B cell (primary cell): ENCODE results near the gene EPHB3. TPM values are rescaled to one million over a fixed set of nuclear protein-coding genes. Genes with fewer than 3 reads are reported as not detected.

Experiments used
- ATAC-seq: fragments of 200-7000 bp; cut with Tn5 transposase; one replicate; pipeline ENCODE4 v1.10.0; 2021; ENCODE audit warnings: low read depth, mild to moderate bottlenecking, moderate number of reproducible peaks, moderate library complexity
- CTCF ChIA-PET: fragments of 350-600 bp; sonication (Branson Sonifier 250); formaldehyde crosslinking; loops from one replicate; lab custom pipeline; 2021; ENCODE audit warnings: antibody characterized with exemption, inconsistent platforms; lab: Charles Lee
- POLR2A ChIA-PET: fragments of 350-600 bp; sonication (Branson Sonifier 250); formaldehyde crosslinking; loops from one replicate; lab custom pipeline; 2021; ENCODE audit warnings: antibody characterized with exemption; lab: Charles Lee
- DNase-seq: peaks from one replicate; pipeline ENCODE4 v3.0.0; 2013
- H2AFZ ChIP-seq: 2 replicates; pipeline ENCODE4 v1.6.1; 2012; ENCODE audit warnings: mild to moderate bottlenecking, low read depth, low read length; ENCODE audit not compliant: insufficient read depth, poor library complexity, severe bottlenecking
- H3K27ac ChIP-seq, 2 donors: 1 replicate in 1 of 2; 2 replicates in 1 of 2; pipeline ENCODE4 v1.5.1; 2012 to 2013; ENCODE audit warnings: low read length in 2 of 2, mild to moderate bottlenecking in 2 of 2, moderate library complexity in 1 of 2
- H3K27me3 ChIP-seq, 4 experiments: fragments of 200-600 bp in 1 of 4; sonication (generic) in 1 of 4; replicated peaks in 1 of 4; 1 replicate in 2 of 4; 2 replicates in 2 of 4; pipeline versions ENCODE4 v1.6.1 to v1.7.0; 2013 to 2016; ENCODE audit warnings: low read length in 3 of 4, mild to moderate bottlenecking in 2 of 4, mixed read lengths in 1 of 4, moderate library complexity in 1 of 4; ENCODE audit not compliant: insufficient read depth in 4 of 4, control insufficient read depth in 3 of 4; ENCODE audit errors: control extremely low read depth in 1 of 4
- H3K36me3 ChIP-seq, 2 experiments: replicated peaks in 1 of 2; 1 replicate in 1 of 2; 2 replicates in 1 of 2; pipeline versions ENCODE4 v1.6.1 to v1.7.1; 2013; ENCODE audit warnings: low read length in 1 of 2; ENCODE audit not compliant: insufficient read depth in 2 of 2, control insufficient read depth in 1 of 2; ENCODE audit errors: control extremely low read depth in 1 of 2, extremely low read depth in 1 of 2
- H3K4me1 ChIP-seq, 2 donors: fragments of 200-600 bp in 1 of 2; sonication (generic) in 1 of 2; 1 replicate in 1 of 2; 2 replicates in 1 of 2; pipeline versions ENCODE4 v1.5.1 to v1.6.1; 2013 to 2017; ENCODE audit warnings: low read length in 2 of 2; ENCODE audit not compliant: control insufficient read depth in 2 of 2, insufficient read depth in 2 of 2
- H3K4me2 ChIP-seq: replicated peaks from 2 replicates; pipeline ENCODE3; 2012; ENCODE audit warnings: mild to moderate bottlenecking, low read depth, low read length; ENCODE audit not compliant: poor library complexity, severe bottlenecking
- H3K4me3 ChIP-seq, 5 experiments: fragments of 200-600 bp in 1 of 5; sonication (generic) in 1 of 5; 1 replicate in 3 of 5; 2 replicates in 2 of 5; pipeline versions ENCODE4 v1.5.1 to v1.7.0; 2011 to 2016; ENCODE audit warnings: low read length in 4 of 5, mild to moderate bottlenecking in 4 of 5, low read depth in 2 of 5, control low read depth in 1 of 5, moderate library complexity in 1 of 5; ENCODE audit not compliant: insufficient read depth in 1 of 5; ENCODE audit errors: control extremely low read depth in 1 of 5, extremely low read depth in 1 of 5
- H3K79me2 ChIP-seq: fragments of 200-600 bp; sonication (generic); one replicate; pipeline ENCODE4 v1.6.0; 2016; ENCODE audit warnings: low read length; ENCODE audit not compliant: control insufficient read depth, insufficient read depth
- H3K9ac ChIP-seq: fragments of 200-600 bp; sonication (generic); 2 replicates; pipeline ENCODE4 v1.6.1; 2017; ENCODE audit warnings: mild to moderate bottlenecking, low read length, moderate library complexity
- H3K9me3 ChIP-seq, 3 donors: one replicate each; pipeline versions ENCODE4 v1.6.1 to v1.7.1; 2013; ENCODE audit warnings: low read length in 2 of 3; ENCODE audit not compliant: control insufficient read depth in 2 of 3, insufficient read depth in 1 of 3; ENCODE audit errors: control extremely low read depth in 1 of 3
- H4K20me1 ChIP-seq: 2 replicates; pipeline ENCODE4 v1.6.0; 2012; ENCODE audit warnings: mild to moderate bottlenecking, low read length; ENCODE audit not compliant: insufficient read depth, control insufficient read depth, poor library complexity, severe bottlenecking
- H3K27ac Mint-ChIP-seq: one replicate; pipeline ENCODE4 v1.8.0; 2021; ENCODE audit warnings: mixed read lengths
- H3K27me3 Mint-ChIP-seq: one replicate; pipeline ENCODE4 v1.8.0; 2021; ENCODE audit warnings: mixed read lengths
- H3K4me1 Mint-ChIP-seq: one replicate; pipeline ENCODE4 v1.8.0; 2021; ENCODE audit warnings: mixed read lengths
- H3K4me3 Mint-ChIP-seq: one replicate; pipeline ENCODE4 v1.8.0; 2021; ENCODE audit warnings: mixed read lengths
- H3K9me3 Mint-ChIP-seq: one replicate; pipeline ENCODE4 v1.8.0; 2022; ENCODE audit warnings: mixed read lengths; ENCODE audit not compliant: insufficient read depth
- EZH2 ChIP-seq: IDR thresholded peaks from 2 replicates; pipeline ENCODE4 v1.6.1; 2012; ENCODE audit warnings: borderline replicate concordance, low read depth, mild to moderate bottlenecking, moderate library complexity, low read length; ENCODE audit not compliant: insufficient read depth, poor library complexity, severe bottlenecking
- WGBS: methylation state at CpG from one replicate; pipeline ENCODE4 v1.1.5; 2013; ENCODE audit warnings: missing lambda C conversion rate; ENCODE audit not compliant: insufficient coverage; 5-methylcytosine and 5-hydroxymethylcytosine counted together
- intact Hi-C: fragments of 100-400 bp; cut with micrococcal nuclease; formaldehyde crosslinking; loops from one replicate; pipeline ENCODE4 v1.10.0; 2022
- polyA plus RNA-seq: library from polyadenylated mRNA; depleted of rRNA; stranded (reverse); fragments of >200 nt; gene quantifications from 2 replicates; pipeline ENCODE4 v1.2.3, GENCODE V29; 2012
- total RNA-seq, 2 donors: library from RNA; stranded (reverse); fragments of 120-200 nt in 1 of 2; gene quantifications; 1 replicate in 1 of 2; 2 replicates in 1 of 2; pipeline versions ENCODE4 v1.2.3 to v1.2.4, GENCODE V29; 2013 to 2022
- TF ChIP-seq, protein P1 (sequence below): fragments of 200-600 bp; IDR thresholded peaks from one replicate; pipeline ENCODE4 v1.8.0; 2022; ENCODE audit warnings: antibody characterized with exemption, mild to moderate bottlenecking

Gene EPHB3
- total and polyA plus RNA-seq, 2 donors (not counting 1 experiment from before 2014, with no cell fraction given): 0.06 to 0.07 TPM

DNA sequence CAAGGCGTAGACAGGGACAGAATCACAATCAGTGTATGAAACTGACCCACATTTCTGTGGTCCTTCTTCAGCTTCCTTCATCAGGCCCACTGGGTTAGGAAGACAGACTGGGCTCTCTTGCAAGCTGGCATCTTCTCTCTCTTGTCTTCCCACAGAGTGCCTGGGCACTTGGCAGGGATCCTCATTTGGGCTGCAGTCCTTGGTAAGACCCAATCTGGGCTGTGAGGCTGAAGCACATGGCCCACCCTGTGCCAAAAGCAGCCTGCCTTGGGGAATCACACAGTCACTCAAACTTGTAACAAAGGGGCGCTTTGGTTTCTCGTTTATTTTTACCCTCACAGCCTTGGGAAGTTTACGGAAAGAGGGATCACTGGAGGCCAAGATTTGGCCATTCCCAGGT lies 8.2 kb upstream of the EPHB3 start:
- no peak overlapping the region for H2AFZ ChIP-seq
- H3K4me1 ChIP-seq: no peaks in the 10 kb centered on the region
- no peaks in the 10 kb centered on the region for H4K20me1 ChIP-seq
- H3K4me3 ChIP-seq: no peak overlapping the region
- Mint-ChIP-seq H3K4me1 (no peaks in the 10 kb centered on the region), H3K4me3 (no peak overlapping the region), H3K27me3 (peaks cover 56% of the 10 kb centered on the region), H3K9me3 (no peaks in the 10 kb centered on the region), H3K27ac (no peak overlapping the region)
- no peak for DNase-seq
- TF ChIP-seq, protein P1, sequence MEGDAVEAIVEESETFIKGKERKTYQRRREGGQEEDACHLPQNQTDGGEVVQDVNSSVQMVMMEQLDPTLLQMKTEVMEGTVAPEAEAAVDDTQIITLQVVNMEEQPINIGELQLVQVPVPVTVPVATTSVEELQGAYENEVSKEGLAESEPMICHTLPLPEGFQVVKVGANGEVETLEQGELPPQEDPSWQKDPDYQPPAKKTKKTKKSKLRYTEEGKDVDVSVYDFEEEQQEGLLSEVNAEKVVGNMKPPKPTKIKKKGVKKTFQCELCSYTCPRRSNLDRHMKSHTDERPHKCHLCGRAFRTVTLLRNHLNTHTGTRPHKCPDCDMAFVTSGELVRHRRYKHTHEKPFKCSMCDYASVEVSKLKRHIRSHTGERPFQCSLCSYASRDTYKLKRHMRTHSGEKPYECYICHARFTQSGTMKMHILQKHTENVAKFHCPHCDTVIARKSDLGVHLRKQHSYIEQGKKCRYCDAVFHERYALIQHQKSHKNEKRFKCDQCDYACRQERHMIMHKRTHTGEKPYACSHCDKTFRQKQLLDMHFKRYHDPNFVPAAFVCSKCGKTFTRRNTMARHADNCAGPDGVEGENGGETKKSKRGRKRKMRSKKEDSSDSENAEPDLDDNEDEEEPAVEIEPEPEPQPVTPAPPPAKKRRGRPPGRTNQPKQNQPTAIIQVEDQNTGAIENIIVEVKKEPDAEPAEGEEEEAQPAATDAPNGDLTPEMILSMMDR: no peak
- TF ChIP-seq EZH2: no peak
- no peak overlapping the region for H3K9ac ChIP-seq
- 87% methylated on average over 3 of the region's 4 CpGs for WGBS
- ATAC-seq: no peak
- peaks cover 0 to 64% (median 24%) of the 10 kb centered on the region in 4 experiments for H3K27me3 ChIP-seq
- POLR2A ChIA-PET: no interaction called here
- H3K36me3 ChIP-seq: no peaks in the 10 kb centered on the region
- intact Hi-C loops: no loop called here
- CTCF ChIA-PET: interaction anchor here (1.5 kb wide), 2 partner anchors 8 to 12 kb away, joined by 3 to 10 read pairs; partner anchors contain the start of gene EPHB3
- H3K79me2 ChIP-seq: no peaks in the 10 kb centered on the region
- H3K9me3 ChIP-seq: peaks cover 0 to 4% (median 0%) of the 10 kb centered on the region in 3 donors
- no peak overlapping the region for H3K27ac ChIP-seq
- H3K4me2 ChIP-seq: no peak overlapping the region

DNA sequence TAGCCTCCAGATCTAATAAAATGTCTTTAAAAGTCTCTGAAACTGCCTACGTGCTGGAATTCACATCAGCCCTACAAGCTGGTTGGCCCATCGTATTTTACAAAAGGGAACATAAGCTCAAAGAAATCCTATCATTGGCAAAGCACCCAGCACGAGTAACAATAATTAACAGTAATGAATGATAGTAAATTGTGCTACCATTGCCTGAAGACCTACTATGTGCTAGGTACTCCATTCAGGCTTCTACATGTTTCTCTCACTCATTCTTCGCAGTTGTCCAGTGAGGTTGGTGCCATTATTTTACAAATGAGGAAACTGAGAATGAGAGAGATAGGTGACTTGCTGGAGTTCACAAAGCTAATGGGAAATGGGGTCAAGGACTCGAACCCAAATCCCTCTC lies 7.1 kb upstream of the EPHB3 start:
- Mint-ChIP-seq H3K4me3 (no peak overlapping the region), H3K27me3 (peaks cover 64% of the 10 kb centered on the region), H3K4me1 (no peaks in the 10 kb centered on the region), H3K27ac (no peak overlapping the region), H3K9me3 (no peaks in the 10 kb centered on the region)
- Histone ChIP-seq H3K36me3 (no peaks in the 10 kb centered on the region), H3K4me1 (peaks cover 0 to 2% of the 10 kb centered on the region in 2 donors), H2AFZ (no peak overlapping the region), H3K4me2 (no peak overlapping the region), H3K9ac (no peak overlapping the region), H4K20me1 (no peaks in the 10 kb centered on the region), H3K27ac (no peak overlapping the region), H3K79me2 (no peaks in the 10 kb centered on the region), H3K9me3 (peaks cover 0 to 8% (median 0%) of the 10 kb centered on the region in 3 donors), H3K27me3 (peaks cover 0 to 70% (median 29%) of the 10 kb centered on the region in 4 experiments), H3K4me3 (no peak overlapping the region)
- intact Hi-C loops: no loop called here
- no CpG with 5 or more reads among the region's 5 CpGs for WGBS
- TF ChIP-seq EZH2: no peak
- TF ChIP-seq, protein P1: no peak
- ChIA-PET CTCF (interaction anchor here (1.5 kb wide), 1 partner anchor 13 kb away, joined by 3 read pairs; no protein-coding TSS in a partner anchor), POLR2A (no interaction called here)
- no peak for ATAC-seq
- DNase-seq: no peak
